Vagina (tissue), 2 donors: ENCODE results near the gene TBC1D30.

Source experiments
- CTCF ChIP-seq, 3 experiments: fragments of 450-650 bp in 2 of 3; fragments of 200-600 bp in 1 of 3; sonication (generic) in 1 of 3; IDR thresholded peaks; one replicate each; pipeline ENCODE4 v1.5.1; 2017 to 2019; ENCODE audit warnings: antibody characterized with exemption in 3 of 3, mild to moderate bottlenecking in 2 of 3, moderate library complexity in 2 of 3
- POLR2A ChIP-seq, 2 donors: fragments of 450-650 bp; IDR thresholded peaks; one replicate each; pipeline ENCODE4 v1.6.1; 2017; ENCODE audit warnings: antibody characterized with exemption in 2 of 2, mild to moderate bottlenecking in 2 of 2, moderate library complexity in 2 of 2

GRCh38 chr12:64824130-64824499 lies 332 bp upstream of the TBC1D30 start:
- TF ChIP-seq CTCF (IDR thresholded peaks at IDR 0.05), result no peak
- TF ChIP-seq POLR2A (IDR thresholded peaks at IDR 0.05), result no peak
